ENCODE data around the gene SLC9A7.

Gene SLC9A7

GRCh38 chrX:46758956-46759644 lies at the start of gene SLC9A7:
Gene SLC9A7 (minus strand): TSS chrX:46759118. CDS start chrX:46759029, 89 bp downstream.
- Histone ChIP-seq H2AFZ (ENCODE audit: low read length) (peak within 1 kb of the TSS; percentile 95), H3K9ac (ENCODE audit: low read depth, low read length, poor library complexity, severe bottlenecking) (peak within 1 kb of the TSS; percentile 71), H3K27me3 (ENCODE audit: insufficient read depth, low read length, poor library complexity, severe bottlenecking) (no peaks in the 10 kb centered on the region), H3K4me1 (ENCODE audit: insufficient read depth, low read length, poor library complexity, severe bottlenecking) (peaks cover 31% of the 10 kb centered on the region), H3K9me3 (ENCODE audit: insufficient read depth, low read depth, low read length) (no peaks in the 10 kb centered on the region), H3K4me2 (ENCODE audit: low read depth, low read length, poor library complexity, severe bottlenecking) (peak within 1 kb of the TSS; percentile 98), H3K9me2 (replicated peaks; ENCODE audit: low read depth, low read length) (no peaks in the 10 kb centered on the region), H3K79me2 (ENCODE audit: insufficient read depth, low read length) (0 out of 2 replicates have a peak, but pooled peaks cover 6% of the 10 kb centered on the region), H3K4me3 (ENCODE audit: low read length, poor library complexity, severe bottlenecking) (peak within 1 kb of the TSS; percentile 78), H3F3A (ENCODE audit: low read depth) (no peaks in the 10 kb centered on the region), H4K20me1 (ENCODE audit: insufficient read depth, low read length, poor library complexity, severe bottlenecking) (no peaks in the 10 kb centered on the region), H3K36me3 (ENCODE audit: insufficient read depth, low read length) (no peaks in the 10 kb centered on the region)
- peak; percentile 57 for TF ChIP-seq CTCF (conservative IDR thresholded peaks at IDR 0.05; ENCODE audit: low read length)
- TF ChIP-seq EZH2phosphoT487 (IDR thresholded peaks at IDR 0.05; ENCODE audit: borderline replicate concordance) = no peak

- TF ChIP-seq EZH2phosphoT487 (IDR thresholded peaks at IDR 0.05; ENCODE audit: borderline replicate concordance) (no peak), CTCF (conservative IDR thresholded peaks at IDR 0.05; ENCODE audit: low read length) (no peak)
- H2AFZ ChIP-seq (ENCODE audit: low read length) = no peak overlapping the region
- no peak overlapping the region for H3K4me2 ChIP-seq (ENCODE audit: low read depth, low read length, poor library complexity, severe bottlenecking)
- H4K20me1 ChIP-seq (ENCODE audit: insufficient read depth, low read length, poor library complexity, severe bottlenecking) = no peaks in the 10 kb centered on the region
- no peaks in the 10 kb centered on the region for H3F3A ChIP-seq (ENCODE audit: low read depth)
- H3K4me3 ChIP-seq (ENCODE audit: low read length, poor library complexity, severe bottlenecking) = no peak overlapping the region
- no peaks in the 10 kb centered on the region for H3K36me3 ChIP-seq (ENCODE audit: insufficient read depth, low read length)
- H3K9ac ChIP-seq (ENCODE audit: low read depth, low read length, poor library complexity, severe bottlenecking) = no peak overlapping the region
- H3K9me2 ChIP-seq (replicated peaks; ENCODE audit: low read depth, low read length) = no peaks in the 10 kb centered on the region
- H3K4me1 ChIP-seq (ENCODE audit: insufficient read depth, low read length, poor library complexity, severe bottlenecking) = no peaks in the 10 kb centered on the region
- H3K79me2 ChIP-seq (ENCODE audit: insufficient read depth, low read length) = no peaks in the 10 kb centered on the region
- H3K27me3 ChIP-seq (ENCODE audit: insufficient read depth, low read length, poor library complexity, severe bottlenecking) = no peaks in the 10 kb centered on the region
- no peaks in the 10 kb centered on the region for H3K9me3 ChIP-seq (ENCODE audit: insufficient read depth, low read depth, low read length)
Observed at GRCh38 chrX:46805270-46805669, 46.4 kb upstream of the SLC9A7 start.

- no peaks in the 10 kb centered on the region for H3K36me3 ChIP-seq (ENCODE audit: insufficient read depth, low read length)
- H3K9ac ChIP-seq (ENCODE audit: low read depth, low read length, poor library complexity, severe bottlenecking) = no peak overlapping the region
- TF ChIP-seq EZH2phosphoT487 (IDR thresholded peaks at IDR 0.05; ENCODE audit: borderline replicate concordance) = no peak
- peak; percentile 35 for TF ChIP-seq CTCF (conservative IDR thresholded peaks at IDR 0.05; ENCODE audit: low read length)
- H3K4me1 ChIP-seq (ENCODE audit: insufficient read depth, low read length, poor library complexity, severe bottlenecking) = no peaks in the 10 kb centered on the region
- no peak overlapping the region for H3K4me2 ChIP-seq (ENCODE audit: low read depth, low read length, poor library complexity, severe bottlenecking)
- no peak overlapping the region for H2AFZ ChIP-seq (ENCODE audit: low read length)
- no peaks in the 10 kb centered on the region for H3K9me2 ChIP-seq (replicated peaks; ENCODE audit: low read depth, low read length)
- H3K79me2 ChIP-seq (ENCODE audit: insufficient read depth, low read length) = no peaks in the 10 kb centered on the region
- no peaks in the 10 kb centered on the region for H4K20me1 ChIP-seq (ENCODE audit: insufficient read depth, low read length, poor library complexity, severe bottlenecking)
- H3K4me3 ChIP-seq (ENCODE audit: low read length, poor library complexity, severe bottlenecking) = no peak overlapping the region
- H3F3A ChIP-seq (ENCODE audit: low read depth) = no peaks in the 10 kb centered on the region
- H3K9me3 ChIP-seq (ENCODE audit: insufficient read depth, low read depth, low read length) = no peaks in the 10 kb centered on the region
- no peaks in the 10 kb centered on the region for H3K27me3 ChIP-seq (ENCODE audit: insufficient read depth, low read length, poor library complexity, severe bottlenecking)
Observed at GRCh38 chrX:46803140-46803539, 44.2 kb upstream of the SLC9A7 start.

Data from Loucy (cell line).